Skeletal muscle tissue (tissue), 4 donors: Measurements from ENCODE around the gene YIF1B. TPM values are rescaled to one million over a fixed set of nuclear protein-coding genes. Genes with fewer than 3 reads are reported as not detected.

Experiments
- H3K27ac ChIP-seq: one replicate; pipeline ENCODE4 v1.7.0; 2013; ENCODE audit warnings: mild to moderate bottlenecking, low read depth, low read length, inconsistent platforms
- H3K27me3 ChIP-seq, 3 donors: one replicate each; pipeline ENCODE4 v1.7.0; 2013; ENCODE audit warnings: low read length in 3 of 3; ENCODE audit not compliant: control insufficient read depth in 3 of 3, insufficient read depth in 3 of 3
- H3K36me3 ChIP-seq, 3 donors: one replicate each; pipeline ENCODE4 v1.7.0; 2013; ENCODE audit warnings: low read length in 3 of 3; ENCODE audit not compliant: control insufficient read depth in 3 of 3, insufficient read depth in 3 of 3
- H3K4me1 ChIP-seq, 3 donors: one replicate each; pipeline ENCODE4 v1.7.0; 2013; ENCODE audit warnings: low read length in 3 of 3, mild to moderate bottlenecking in 3 of 3; ENCODE audit not compliant: control insufficient read depth in 3 of 3, insufficient read depth in 3 of 3
- H3K4me3 ChIP-seq, 3 donors: one replicate each; pipeline ENCODE4 v1.7.0; 2013; ENCODE audit warnings: low read length in 3 of 3
- H3K9ac ChIP-seq, 3 donors: one replicate each; pipeline ENCODE4 v1.7.0; 2013; ENCODE audit warnings: low read length in 3 of 3, mild to moderate bottlenecking in 3 of 3, moderate library complexity in 2 of 3, low read depth in 1 of 3
- H3K9me3 ChIP-seq, 3 donors: one replicate each; pipeline ENCODE4 v1.7.0; 2013; ENCODE audit warnings: low read length in 3 of 3; ENCODE audit not compliant: control insufficient read depth in 3 of 3
- total RNA-seq: library from RNA; depleted of rRNA; stranded (reverse); fragments of >200 nt; gene quantifications from one replicate; pipeline ENCODE4 v1.2.3, GENCODE V29; 2014
- donor health status: Osteomylitis.

The YIF1B gene
- total RNA-seq, 1 donor from 2014 or later, result 18.3 TPM

- Histone ChIP-seq H3K4me1 (no peaks in the 10 kb centered on the region), H3K27me3 (peaks cover 0 to 5% (median 0%) of the 10 kb centered on the region in 3 donors), H3K36me3 (no peaks in the 10 kb centered on the region), H3K9ac (no peak overlapping the region), H3K27ac (no peak overlapping the region), H3K9me3 (no peaks in the 10 kb centered on the region), H3K4me3 (no peak overlapping the region)
Observed at GRCh38 chr19:38291855-38292254, 23.9 kb downstream of the YIF1B start.

- H3K27ac ChIP-seq, result no peak overlapping the region
- H3K4me3 ChIP-seq, result no peak overlapping the region
- no peaks in the 10 kb centered on the region for H3K36me3 ChIP-seq
- H3K9me3 ChIP-seq, result no peaks in the 10 kb centered on the region
- no peak overlapping the region for H3K9ac ChIP-seq
- no peaks in the 10 kb centered on the region for H3K4me1 ChIP-seq
- peaks cover 0 to 5% (median 0%) of the 10 kb centered on the region in 3 donors for H3K27me3 ChIP-seq
Observed at GRCh38 chr19:38290631-38291147, 25.1 kb downstream of the YIF1B start.

- Histone ChIP-seq H3K27ac (no peak overlapping the region), H3K27me3 (peaks cover 0 to 5% (median 0%) of the 10 kb centered on the region in 3 donors), H3K36me3 (no peaks in the 10 kb centered on the region), H3K4me1 (no peaks in the 10 kb centered on the region), H3K9ac (no peak overlapping the region), H3K4me3 (no peak overlapping the region), H3K9me3 (no peaks in the 10 kb centered on the region)
Observed at GRCh38 chr19:38289955-38290354, 25.8 kb downstream of the YIF1B start.

GRCh38 chr19:38288123-38288855 lies 27.5 kb downstream of the YIF1B start:
- H3K4me1 ChIP-seq, result no peaks in the 10 kb centered on the region
- no peaks in the 10 kb centered on the region for H3K9me3 ChIP-seq
- no peaks in the 10 kb centered on the region for H3K36me3 ChIP-seq
- H3K9ac ChIP-seq, result no peak overlapping the region
- H3K4me3 ChIP-seq, result no peak overlapping the region
- H3K27ac ChIP-seq, result no peak overlapping the region
- H3K27me3 ChIP-seq, result peaks cover 0 to 5% (median 0%) of the 10 kb centered on the region in 3 donors

- no peak overlapping the region for H3K4me3 ChIP-seq
Observed at GRCh38 chr19:38287604-38288003, 28.1 kb downstream of the YIF1B start.

GRCh38 chr19:38285567-38285966 lies 30.2 kb downstream of the YIF1B start:
- Histone ChIP-seq H3K27me3 (peaks cover 0 to 5% (median 0%) of the 10 kb centered on the region in 3 donors), H3K36me3 (no peaks in the 10 kb centered on the region), H3K4me3 (no peak overlapping the region), H3K27ac (no peak overlapping the region), H3K9ac (no peak overlapping the region), H3K9me3 (no peaks in the 10 kb centered on the region), H3K4me1 (no peaks in the 10 kb centered on the region)

More at GRCh38 chr19:38287604-38288003, 28.1 kb downstream of the YIF1B start:
- Histone ChIP-seq H3K9ac (no peak overlapping the region), H3K36me3 (no peaks in the 10 kb centered on the region), H3K9me3 (no peaks in the 10 kb centered on the region), H3K27me3 (peaks cover 0 to 5% (median 0%) of the 10 kb centered on the region in 3 donors), H3K27ac (no peak overlapping the region), H3K4me1 (no peaks in the 10 kb centered on the region)

- Histone ChIP-seq H3K27me3 (peaks cover 0 to 5% (median 0%) of the 10 kb centered on the region in 3 donors), H3K36me3 (no peaks in the 10 kb centered on the region), H3K9ac (no peak overlapping the region), H3K9me3 (no peaks in the 10 kb centered on the region), H3K4me1 (no peaks in the 10 kb centered on the region), H3K27ac (no peak overlapping the region), H3K4me3 (no peak overlapping the region)
Observed at GRCh38 chr19:38284422-38284821, 31.3 kb downstream of the YIF1B start.

- H3K27me3 ChIP-seq, result no peaks in the 10 kb centered on the region
- H3K9me3 ChIP-seq, result no peaks in the 10 kb centered on the region
- H3K27ac ChIP-seq, result no peak overlapping the region
- H3K36me3 ChIP-seq, result no peaks in the 10 kb centered on the region
- no peak overlapping the region for H3K4me3 ChIP-seq
- no peak overlapping the region for H3K9ac ChIP-seq
- peaks cover 2% of the 10 kb centered on the region in 3 donors for H3K4me1 ChIP-seq
Observed at GRCh38 chr19:38283271-38283670, 32.5 kb downstream of the YIF1B start.

GRCh38 chr19:38281811-38282566 lies 33.8 kb downstream of the YIF1B start:
- H3K4me1 ChIP-seq, result peaks cover 4 to 7% (median 5%) of the 10 kb centered on the region in 3 donors

More at GRCh38 chr19:38281811-38282566, 33.8 kb downstream of the YIF1B start:
- Histone ChIP-seq H3K9ac (no peak overlapping the region), H3K4me3 (no peak overlapping the region), H3K9me3 (no peaks in the 10 kb centered on the region), H3K27me3 (no peaks in the 10 kb centered on the region), H3K27ac (no peak overlapping the region), H3K36me3 (no peaks in the 10 kb centered on the region)
